GM21619 (cell line): ENCODE data around the gene PTPRB.

ENCODE experiments used
- ATAC-seq: cut with Tn5 transposase; IDR thresholded peaks from one replicate; pipeline ENCODE4 v1.9.1; 2021; ENCODE audit not compliant: unreplicated experiment

Gene PTPRB

GRCh38 chr12:70637303-70638085 is at the start of gene PTPRB:
TSS of gene PTPRB (minus strand) at chr12:70637429. CDS start at chr12:70637395, 34 bp downstream.
- ATAC-seq: no peak

- ATAC-seq: no peak
Measured at GRCh38 chr12:70686907-70687306, 49.7 kb upstream of the PTPRB start.

GRCh38 chr12:70686299-70686698 is 49.1 kb upstream of the PTPRB start:
- no peak for ATAC-seq

DNA sequence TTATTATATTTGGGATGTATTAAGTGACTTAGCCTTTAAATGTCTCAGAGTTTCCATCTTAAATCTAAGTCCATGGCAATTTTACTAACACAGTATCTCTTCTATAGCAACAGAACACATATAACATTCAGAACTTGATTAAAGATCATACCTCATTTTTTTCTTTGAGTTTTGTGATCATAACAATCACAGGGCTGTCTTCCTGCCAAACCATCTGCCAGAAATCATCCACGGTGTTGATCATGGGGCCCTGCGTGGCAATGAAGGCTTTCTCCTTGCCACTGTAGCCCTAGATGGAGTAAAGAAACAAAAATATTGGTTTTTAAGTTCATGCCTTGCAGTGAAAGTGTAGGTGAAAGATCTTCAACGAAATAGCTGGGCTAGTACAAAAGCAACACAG is 46.7 kb upstream of the PTPRB start:
- no peak for ATAC-seq

GRCh38 chr12:70671698-70672097 is 34.5 kb upstream of the PTPRB start:
- ATAC-seq: no peak

GRCh38 chr12:70670948-70671347 is 33.7 kb upstream of the PTPRB start:
- ATAC-seq: no peak

DNA sequence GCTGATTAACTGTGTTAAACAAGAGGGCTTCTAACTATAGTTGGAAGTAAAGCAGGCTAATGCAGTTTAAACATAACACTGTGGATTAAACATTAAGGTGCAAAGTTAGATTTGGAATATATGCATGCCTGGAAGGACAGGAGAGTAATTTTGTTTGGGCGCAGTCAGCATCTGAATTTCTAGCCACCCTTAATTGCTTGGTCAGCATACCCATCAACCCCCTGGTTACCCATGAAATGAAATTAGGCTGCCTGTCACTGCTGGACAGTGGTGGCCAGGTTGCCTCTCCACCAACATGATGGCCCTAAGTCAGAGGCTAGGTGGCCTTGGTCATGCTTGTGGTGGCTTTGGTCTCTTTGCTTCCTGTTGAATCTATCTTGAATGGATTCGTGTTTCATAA is 30.0 kb upstream of the PTPRB start:
- no peak for ATAC-seq

GRCh38 chr12:70666364-70666763 is 29.1 kb upstream of the PTPRB start:
- ATAC-seq: no peak

GRCh38 chr12:70664465-70664881 is 27.2 kb upstream of the PTPRB start:
- ATAC-seq: no peak

DNA sequence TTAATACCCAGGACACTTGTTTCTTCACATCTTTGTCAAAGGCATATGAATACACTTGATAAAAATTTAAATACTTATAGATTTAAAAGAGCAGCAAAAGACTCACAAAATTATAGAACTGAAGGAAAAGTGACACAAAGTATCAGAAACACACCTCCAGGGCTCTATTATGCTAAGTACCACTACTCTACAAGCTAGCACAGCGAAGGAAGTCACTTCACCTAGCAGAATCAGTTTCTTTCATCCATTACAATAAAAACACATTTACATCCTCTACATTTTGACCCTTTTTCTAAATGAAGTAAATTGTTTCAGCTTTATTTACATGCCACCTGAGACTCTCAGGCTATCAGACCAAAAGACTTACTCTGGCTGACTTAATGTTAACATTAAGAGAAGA is 26.6 kb upstream of the PTPRB start:
- ATAC-seq: no peak

DNA sequence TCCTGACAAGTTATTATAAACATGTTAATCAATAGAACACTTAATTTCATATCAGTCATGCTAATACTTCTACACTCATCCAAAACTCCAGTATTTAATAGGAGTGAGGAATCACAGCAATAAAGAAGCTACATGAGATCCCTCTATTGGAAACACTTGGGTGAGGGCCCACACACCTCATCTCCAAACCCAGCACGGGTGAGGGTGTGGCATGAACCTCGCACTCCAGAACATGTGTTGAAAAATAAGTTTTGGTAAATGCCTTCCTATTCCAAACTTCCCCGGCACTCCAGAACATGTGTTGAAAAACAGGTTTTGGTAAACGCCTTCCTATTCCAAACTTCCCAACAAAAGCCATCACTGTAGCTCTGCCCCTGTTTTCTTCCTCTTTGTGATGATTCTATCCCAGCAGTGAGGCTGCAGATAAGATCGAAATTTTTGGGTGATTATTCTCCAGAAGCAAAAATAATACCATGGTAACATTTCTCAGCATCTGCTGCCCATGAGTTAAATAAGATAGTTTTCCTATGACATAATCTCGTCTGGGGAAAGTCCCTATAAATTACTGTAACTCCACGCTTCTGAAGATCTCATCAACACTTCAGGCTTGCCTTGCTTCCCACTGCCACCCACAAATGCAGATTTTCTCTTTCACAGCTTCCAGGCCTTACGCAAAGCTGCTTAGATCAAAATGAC is 24.4 kb upstream of the PTPRB start:
- no peak for ATAC-seq

DNA sequence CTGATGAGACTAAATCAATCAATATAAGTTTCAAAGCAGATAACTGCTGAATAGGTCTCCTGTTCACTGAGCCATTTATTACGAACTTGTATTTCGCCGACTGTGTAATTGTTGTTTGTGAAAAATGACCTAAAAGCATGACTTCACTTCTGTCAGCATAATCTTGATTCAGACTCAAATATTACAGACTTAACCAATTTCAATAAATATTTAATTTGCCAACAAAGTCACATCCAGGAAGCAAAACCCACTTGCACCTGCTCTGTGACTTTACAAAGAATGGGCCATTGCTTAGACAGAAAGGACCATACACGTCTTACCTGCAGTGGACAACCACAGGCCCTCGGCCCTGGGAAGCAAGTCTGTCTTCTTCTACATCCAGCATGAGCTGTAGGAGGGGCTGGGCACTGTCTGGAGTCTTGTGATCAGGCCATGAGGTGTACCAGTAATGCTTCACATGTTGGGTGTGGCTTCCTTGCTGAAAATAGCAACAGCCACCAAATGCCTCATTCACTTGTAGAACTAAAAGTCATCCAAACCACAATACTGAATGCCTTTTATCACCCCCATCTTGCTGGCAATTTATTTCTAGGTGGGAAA is 23.5 kb upstream of the PTPRB start:
- ATAC-seq: no peak

GRCh38 chr12:70660002-70660604 is 22.9 kb upstream of the PTPRB start:
- ATAC-seq: no peak

DNA sequence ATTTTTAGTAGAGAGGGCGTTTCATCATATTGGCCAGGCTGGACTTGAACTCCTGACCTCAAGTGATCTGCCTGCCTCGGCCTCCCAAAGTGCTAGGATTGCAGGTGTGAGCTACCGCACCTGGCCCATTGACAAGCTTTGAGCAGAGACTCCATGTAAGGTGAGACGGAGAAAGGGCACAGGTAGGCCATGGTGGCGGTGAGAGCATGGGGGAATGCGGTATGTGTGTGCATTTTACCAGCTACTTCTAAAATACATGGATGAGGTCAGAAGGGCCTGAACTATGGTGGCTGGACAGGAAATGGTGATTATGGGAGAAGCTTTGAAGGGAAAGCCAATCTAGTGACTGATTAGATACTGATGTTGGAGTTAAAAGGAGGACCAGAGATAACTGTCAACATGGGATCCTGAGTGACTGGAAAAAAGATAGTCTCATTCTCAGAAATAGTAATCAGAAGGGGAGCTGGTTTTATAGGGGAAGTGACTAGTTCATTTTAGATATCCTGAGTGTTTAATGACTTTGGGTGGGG is 21.9 kb upstream of the PTPRB start:
- no peak for ATAC-seq

DNA sequence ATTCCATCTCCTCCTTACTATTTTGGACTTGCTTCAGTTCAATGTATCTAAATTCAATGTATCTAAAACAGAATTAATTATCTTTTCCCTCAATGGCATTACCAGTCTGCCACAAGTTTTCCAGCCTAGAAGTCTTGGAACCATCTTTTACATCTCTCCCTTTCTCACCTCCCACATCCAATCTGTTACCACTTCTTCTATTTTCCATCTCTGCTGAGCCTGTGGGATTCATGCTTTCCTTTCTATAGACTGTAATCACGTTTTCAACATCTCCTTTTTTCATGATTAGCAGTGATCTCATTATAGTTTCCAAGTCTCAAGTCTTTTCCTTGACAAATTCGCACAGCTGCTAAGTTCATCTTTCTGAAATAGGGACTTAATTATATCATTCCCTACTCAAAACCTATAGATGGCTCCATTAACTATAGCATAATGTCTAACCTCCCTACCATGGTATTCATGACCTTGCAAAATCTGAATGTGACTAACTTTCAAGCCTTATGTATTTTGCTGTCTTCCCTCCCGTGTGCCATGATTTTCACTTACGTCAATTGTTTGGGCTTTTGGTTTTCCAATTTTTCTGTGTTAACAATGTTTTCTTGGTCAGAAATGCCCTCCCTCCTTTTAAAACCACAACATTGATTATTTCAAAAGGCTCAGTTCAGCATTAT is 20.5 kb upstream of the PTPRB start:
- ATAC-seq: no peak

DNA sequence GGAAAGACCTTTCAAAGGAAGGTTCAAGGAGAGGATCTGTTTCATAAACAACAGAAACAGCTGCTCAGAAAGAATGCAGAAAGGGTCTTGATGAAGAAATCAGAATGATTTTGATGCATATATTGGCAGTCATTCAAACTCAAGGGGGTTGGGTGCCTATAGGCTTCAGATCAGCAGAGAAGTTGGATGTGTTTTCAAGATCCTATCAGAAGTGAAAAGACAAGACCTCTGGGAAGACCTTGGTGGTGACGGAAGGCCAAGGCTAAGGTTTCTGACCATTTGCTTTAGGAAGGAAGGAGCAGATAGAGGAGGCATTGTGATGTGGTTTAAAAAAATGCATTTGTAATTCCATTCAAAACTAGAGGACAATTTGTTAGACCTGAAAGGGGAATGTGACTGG is 15.2 kb upstream of the PTPRB start:
- no peak for ATAC-seq

GRCh38 chr12:70648831-70649230 is 11.6 kb upstream of the PTPRB start:
- ATAC-seq: no peak

GRCh38 chr12:70648191-70648590 is 11.0 kb upstream of the PTPRB start:
- ATAC-seq: no peak

- no peak for ATAC-seq
Measured at GRCh38 chr12:70646850-70647249, 9.6 kb upstream of the PTPRB start.

DNA sequence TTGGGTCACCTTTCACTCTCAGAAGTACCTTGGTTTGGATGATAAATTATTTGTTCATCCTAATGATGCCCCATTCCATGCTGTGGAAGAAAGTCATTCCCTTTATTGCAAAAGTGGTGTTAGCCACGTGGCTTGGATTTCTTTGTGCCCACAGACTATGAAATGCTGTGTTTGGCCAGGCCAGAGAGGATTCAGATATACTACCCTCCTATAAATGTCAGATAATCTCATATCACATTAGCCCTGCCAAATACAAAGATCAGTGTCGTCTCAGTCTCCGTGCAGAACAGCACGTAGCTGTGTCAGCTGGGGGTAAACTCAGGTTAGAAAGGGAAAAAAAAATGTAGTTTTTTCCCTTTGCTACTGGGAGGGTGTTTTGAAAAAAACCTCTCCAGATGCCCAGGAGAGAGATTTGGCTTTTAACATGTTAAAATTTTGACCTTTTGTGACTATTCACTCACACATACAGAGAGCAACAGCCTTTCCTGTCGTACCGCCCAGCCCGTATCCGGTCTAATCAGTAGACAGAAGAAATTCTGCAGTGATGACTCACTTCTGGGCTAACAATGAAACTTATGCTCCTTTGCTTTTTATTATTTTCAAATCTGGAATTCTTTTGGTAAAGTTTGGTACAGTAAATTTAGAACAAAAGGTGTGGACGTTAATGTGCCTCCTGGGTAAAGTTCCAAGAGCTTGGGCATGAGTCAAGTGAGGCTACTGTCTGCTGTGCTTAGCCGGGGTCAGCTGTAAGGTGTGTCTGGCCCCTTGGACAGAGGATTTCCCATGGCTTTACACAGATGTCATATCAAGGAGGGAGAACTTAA is 8.5 kb upstream of the PTPRB start:
- ATAC-seq: peak; percentile 84
